OCI-LY7 (cell line): ENCODE results near the gene MYO18A. TPM values are rescaled to one million over a fixed set of nuclear protein-coding genes. Genes with fewer than 3 reads are reported as not detected.

Source experiments
- BruUV-seq: library from RNA; stranded (reverse); fragments of 400-500 nt; replicated peaks from 2 replicates; lab custom pipeline; 2021; lab: Mats Ljungman, UMichigan
- CTCF ChIA-PET: fragments of 300-600 bp; sonication (Branson Sonifier 250); formaldehyde crosslinking; loops from one replicate; lab custom pipeline; 2022; ENCODE audit warnings: antibody characterized with exemption; ENCODE audit not compliant: unreplicated experiment; lab: Charles Lee
- POLR2A ChIA-PET: fragments of 300-600 bp; sonication (Branson Sonifier 250); formaldehyde crosslinking; loops from one replicate; lab custom pipeline; 2022; ENCODE audit warnings: antibody characterized with exemption; lab: Charles Lee
- DNase-seq: peaks from one replicate; pipeline ENCODE4 v3.0.0-alpha.2; 2015; ENCODE audit warnings: low spot score
- H2AFZ ChIP-seq: fragments of 200-600 bp; sonication (generic), shearing (Covaris generic); 2 replicates; pipeline ENCODE4 v1.6.1; 2014; ENCODE audit warnings: mild to moderate bottlenecking, antibody characterized with exemption, low read length, moderate library complexity
- H3K27ac ChIP-seq: fragments of 200-600 bp; sonication (generic); 2 replicates; pipeline ENCODE4 v1.5.1; 2014; ENCODE audit warnings: mixed run types, low read depth, mild to moderate bottlenecking, moderate library complexity, low read length, inconsistent platforms; ENCODE audit not compliant: poor library complexity, severe bottlenecking
- H3K36me3 ChIP-seq: fragments of 200-600 bp; sonication (generic); 2 replicates; pipeline ENCODE4 v1.6.1; 2014; ENCODE audit warnings: mild to moderate bottlenecking, antibody characterized with exemption, low read length, moderate library complexity, mixed read lengths; ENCODE audit not compliant: insufficient read depth
- H3K4me1 ChIP-seq: fragments of 200-600 bp; sonication (generic); 2 replicates; pipeline ENCODE4 v1.5.1; 2014; ENCODE audit warnings: mild to moderate bottlenecking, low read length; ENCODE audit not compliant: insufficient read depth, poor library complexity, severe bottlenecking
- H3K4me2 ChIP-seq: fragments of 200-600 bp; sonication (generic); 2 replicates; pipeline ENCODE4 v1.6.1; 2014; ENCODE audit warnings: mild to moderate bottlenecking, low read length
- H3K4me3 ChIP-seq: fragments of 200-600 bp; sonication (generic); 2 replicates; pipeline ENCODE4 v1.5.1; 2014; ENCODE audit warnings: mild to moderate bottlenecking, low read depth, low read length; ENCODE audit not compliant: poor library complexity, severe bottlenecking
- H3K79me2 ChIP-seq: fragments of 200-600 bp; sonication (generic); 2 replicates; pipeline ENCODE4 v1.6.1; 2016; ENCODE audit warnings: low read depth, mild to moderate bottlenecking, low read length, moderate library complexity, mixed read lengths; ENCODE audit not compliant: insufficient read depth
- H3K9me2 ChIP-seq: fragments of 200-600 bp; sonication (generic); 2 replicates; pipeline ENCODE4 v1.6.1; 2016; ENCODE audit warnings: mild to moderate bottlenecking, low read length, mixed read lengths; ENCODE audit not compliant: insufficient read depth
- H3K9me3 ChIP-seq: fragments of 200-600 bp; sonication (generic); 2 replicates; pipeline ENCODE4 v1.6.1; 2014; ENCODE audit warnings: mild to moderate bottlenecking, mixed run types, low read length, mixed read lengths
- H4K20me1 ChIP-seq: fragments of 200-600 bp; sonication (generic); 2 replicates; pipeline ENCODE4 v1.6.1; 2014; ENCODE audit warnings: mild to moderate bottlenecking, antibody characterized with exemption, low read length, moderate library complexity, mixed read lengths; ENCODE audit not compliant: insufficient read depth
- CTCF ChIP-seq: fragments of 200-600 bp; sonication (generic); conservative IDR thresholded peaks from 2 replicates; pipeline ENCODE4 v1.5.1; 2014; ENCODE audit warnings: mild to moderate bottlenecking, antibody characterized with exemption, low read length, moderate library complexity, mixed read lengths
- EZH2phosphoT487 ChIP-seq: fragments of 200-600 bp; sonication (generic); IDR thresholded peaks from 2 replicates; pipeline ENCODE4 v1.6.1; 2018; ENCODE audit warnings: low read depth, borderline replicate concordance, mild to moderate bottlenecking, mixed run types, antibody characterized with exemption, low read length, moderate library complexity, mixed read lengths
- intact Hi-C: fragments of 100-400 bp; cut with micrococcal nuclease; formaldehyde crosslinking; loops from one replicate; pipeline ENCODE4 v1.10.0; 2022; ENCODE audit not compliant: unreplicated experiment
- total RNA-seq, 2 experiments: library from RNA; depleted of rRNA in 1 of 2; stranded (reverse); fragments of >200 nt in 1 of 2; shearing (Covaris generic) in 1 of 2; gene quantifications; 2 replicates each; pipeline ENCODE4 v1.2.3, GENCODE V29; 2014 to 2022

MYO18A gene
- total RNA-seq, 2 experiments from 2014 or later = 124 to 128 TPM

- DNase-seq = peak; percentile 66
- H3K27ac ChIP-seq = no peak overlapping the region
- CTCF ChIA-PET = interaction anchor here (1.2 to 1.3 kb wide), 2 partner anchors 144 to 146 kb away, joined by 3 to 9 read pairs; no protein-coding TSS in a partner anchor
- H3K79me2 ChIP-seq = no peaks in the 10 kb centered on the region
- no peak overlapping the region for H3K4me2 ChIP-seq
- intact Hi-C loops = loop anchor here (1.0 kb wide), 1 partner anchor 147 kb away; no protein-coding TSS in a partner anchor
- BruUV-seq = no TSS peak
- H4K20me1 ChIP-seq = no peaks in the 10 kb centered on the region
- TF ChIP-seq CTCF (peak; percentile 91), EZH2phosphoT487 (no peak)
- H3K36me3 ChIP-seq = peaks cover 82% of the 10 kb centered on the region
- H3K9me2 ChIP-seq = no peaks in the 10 kb centered on the region
- H3K4me3 ChIP-seq = no peak overlapping the region
- no peaks in the 10 kb centered on the region for H3K4me1 ChIP-seq
- POLR2A ChIA-PET = interaction anchor here (0.6 kb wide), 1 partner anchor 98 kb away, joined by 3 read pairs; no protein-coding TSS in a partner anchor
- H2AFZ ChIP-seq = no peak overlapping the region
- no peaks in the 10 kb centered on the region for H3K9me3 ChIP-seq
These were observed 68.2 kb downstream of the MYO18A start for GRCh38 chr17:29111816-29112499.

DNA sequence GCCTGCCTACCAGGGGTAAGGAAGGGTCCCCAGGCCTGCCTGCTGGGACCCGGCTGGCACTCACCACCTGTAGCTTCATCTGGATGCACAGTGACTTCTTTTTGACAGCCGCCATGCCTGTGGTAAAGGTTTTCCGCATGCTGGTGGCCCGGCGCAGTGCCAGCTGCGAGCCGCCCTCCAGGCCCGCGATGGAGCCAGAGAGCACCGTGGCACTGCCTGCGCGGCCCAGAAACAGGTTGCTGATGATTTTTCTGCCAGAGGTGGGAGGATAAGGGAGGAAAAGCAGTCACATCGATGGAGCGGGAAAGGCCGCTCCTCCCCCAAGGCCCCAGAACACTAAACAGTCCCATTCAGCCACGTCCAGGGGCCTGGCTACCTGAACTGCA is 69.8 kb downstream of the MYO18A start:
- Histone ChIP-seq H3K4me1 (no peaks in the 10 kb centered on the region), H3K79me2 (no peaks in the 10 kb centered on the region), H3K9me3 (no peaks in the 10 kb centered on the region), H3K27ac (no peak overlapping the region), H2AFZ (no peak overlapping the region), H3K4me3 (no peak overlapping the region), H4K20me1 (no peaks in the 10 kb centered on the region), H3K4me2 (no peak overlapping the region), H3K9me2 (no peaks in the 10 kb centered on the region), H3K36me3 (peaks cover 89% of the 10 kb centered on the region)
- no TSS peak for BruUV-seq
- ChIA-PET POLR2A (no interaction called here), CTCF (interaction anchor here (1.1 kb wide), 1 partner anchor 145 kb away, joined by 4 read pairs; no protein-coding TSS in a partner anchor)
- TF ChIP-seq EZH2phosphoT487 = no peak
- no peak for TF ChIP-seq CTCF
- intact Hi-C loops = no loop called here
- DNase-seq = no peak
